Measurements from ENCODE around the gene FAM227B.

- TF ChIP-seq HDGF (IDR thresholded peaks at IDR 0.05; ENCODE audit: borderline replicate concordance) (no peak), FOXM1 (IDR thresholded peaks at IDR 0.05; ENCODE audit: borderline replicate concordance) (no peak), SP1 (IDR thresholded peaks at IDR 0.05) (no peak), FOXK2 (IDR thresholded peaks at IDR 0.05) (no peak), PKNOX1 (IDR thresholded peaks at IDR 0.05) (no peak)
Measured at GRCh38 chr15:49492151-49492550, 128.5 kb downstream of the FAM227B start.
